NCI-H1436 treated with DMSO at 0.1 percent for 48 hours (cell line): ENCODE results near the gene HECTD3.

Source experiments
- DNase-seq: peaks from one replicate; lab custom pipeline; 2025; lab: John Stamatoyannopoulos, UW

HECTD3 gene

DNA sequence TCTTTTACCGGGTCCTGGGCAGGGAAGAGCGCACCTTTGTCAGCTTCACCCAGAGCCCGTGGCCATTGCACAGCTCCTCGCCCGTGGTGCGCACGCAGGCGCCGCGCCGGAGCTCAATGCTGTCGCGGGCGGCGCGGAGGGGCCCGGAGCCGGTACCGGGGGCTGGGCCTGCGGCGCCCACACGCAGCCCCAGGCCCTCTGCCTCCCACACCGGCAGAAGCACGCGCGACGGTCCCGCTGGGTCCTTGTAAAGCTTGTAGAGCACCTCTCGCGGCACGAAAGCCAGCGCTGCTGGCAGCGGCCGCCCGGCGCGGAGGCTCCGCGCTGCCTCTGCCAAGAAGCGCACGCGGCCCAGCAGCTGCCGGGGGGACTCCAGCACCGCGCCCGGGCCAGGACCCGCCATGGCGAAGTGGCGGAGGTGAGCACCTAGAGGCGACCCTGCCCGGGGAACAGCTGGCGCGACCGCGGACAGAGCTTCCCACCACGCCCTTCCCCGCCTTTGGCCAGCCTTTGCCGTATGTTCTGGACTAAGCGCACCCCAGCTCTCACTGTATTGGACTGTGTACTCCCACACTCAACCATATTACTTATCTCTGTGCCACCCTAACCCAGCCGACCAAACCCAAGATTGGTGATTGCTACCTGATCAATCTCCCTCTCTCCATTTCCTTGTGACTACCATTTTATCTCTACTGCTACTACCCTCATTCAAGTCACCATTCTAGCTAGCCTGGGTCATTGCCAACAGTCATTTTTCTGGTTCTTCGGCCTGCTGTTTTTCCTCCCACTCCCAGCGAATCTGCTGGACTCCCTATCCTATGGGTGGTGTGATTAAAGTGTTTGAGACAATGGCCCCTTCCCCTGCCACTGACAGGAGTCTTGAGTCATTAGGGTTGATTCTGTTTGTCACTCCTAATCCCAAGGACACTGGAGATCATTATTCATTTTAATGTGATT lies at the start of gene HECTD3:
Gene HECTD3, minus strand, starts transcription at position 470 of the 957 bp plus-strand sequence. Its CDS starts 67 bp downstream, at position 403.
- DNase-seq: no peak

DNA sequence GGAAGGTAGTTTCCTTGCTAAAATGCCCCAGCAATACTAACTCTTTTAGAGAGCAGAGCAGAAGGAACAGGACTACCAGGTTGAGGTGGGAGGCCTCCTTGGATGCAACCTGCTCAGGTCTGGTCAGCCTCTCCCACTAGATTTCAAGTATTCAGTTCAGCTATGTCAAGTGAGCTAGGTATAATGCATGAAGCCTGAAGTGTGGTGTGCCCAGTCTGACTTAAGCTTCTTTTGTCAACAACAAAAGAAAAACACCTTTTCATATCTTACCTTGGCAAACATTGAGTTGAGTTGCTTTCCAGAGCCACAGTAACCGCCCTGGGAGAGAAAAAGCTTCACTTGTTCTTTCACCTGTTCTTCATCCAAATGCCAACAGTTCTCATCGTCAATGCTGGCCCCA lies 48.7 kb upstream of the HECTD3 start:
- no peak for DNase-seq

DNA sequence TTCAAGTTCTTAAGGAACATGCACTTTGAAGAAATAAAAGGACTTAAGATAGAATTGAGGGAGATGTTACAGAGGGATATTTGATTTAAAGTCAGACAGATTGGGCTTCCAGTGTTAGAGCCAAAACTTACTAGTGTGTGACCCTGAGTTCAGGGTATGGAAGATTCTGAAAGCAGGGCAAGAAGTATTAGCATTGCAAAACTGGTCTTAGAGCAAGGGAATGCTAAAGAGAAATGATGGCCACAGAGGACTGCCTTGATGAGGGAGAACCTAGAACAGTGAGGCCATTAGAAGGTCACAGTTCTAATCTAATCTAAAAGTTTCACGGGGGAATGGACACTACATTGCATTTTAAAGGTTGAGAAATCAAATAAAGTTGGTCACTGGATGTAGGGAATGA lies 46.4 kb upstream of the HECTD3 start:
- no peak for DNase-seq

DNA sequence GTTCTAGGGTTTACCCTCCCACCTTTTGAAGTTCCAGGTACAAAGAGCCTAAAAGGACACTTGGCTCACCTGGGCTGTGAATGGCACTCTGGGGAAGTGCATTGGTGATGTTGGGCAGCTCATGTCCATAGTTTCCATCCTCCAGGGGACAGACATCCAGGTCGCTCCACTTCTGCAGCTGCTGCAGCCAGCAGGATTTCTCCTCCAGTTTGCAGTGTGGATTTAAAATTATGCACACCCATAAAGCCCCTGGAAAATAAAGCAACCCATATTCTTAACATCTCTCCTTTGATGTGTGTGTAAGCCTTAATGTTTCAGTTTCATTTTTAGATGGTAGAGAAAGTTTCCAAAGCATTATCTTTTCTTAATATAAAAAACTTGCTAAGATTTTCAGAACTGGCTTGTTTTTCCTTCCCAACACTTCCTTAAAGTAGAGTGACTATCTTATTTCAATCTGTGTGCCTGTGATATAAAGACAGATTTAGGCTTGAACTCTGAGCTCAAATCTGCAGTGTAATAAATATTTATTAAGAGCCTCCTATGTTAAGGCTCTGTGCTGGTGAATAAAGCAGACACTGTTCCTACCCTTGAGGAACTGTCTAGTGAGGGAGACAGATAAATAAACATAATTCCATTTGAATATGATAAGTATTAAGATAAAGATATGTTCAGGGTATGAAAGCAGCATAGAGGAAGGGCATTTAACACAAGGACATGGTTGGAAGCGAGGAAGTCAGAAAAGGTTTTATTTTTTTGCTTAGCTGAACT lies 40.1 kb upstream of the HECTD3 start:
- no peak for DNase-seq

DNA sequence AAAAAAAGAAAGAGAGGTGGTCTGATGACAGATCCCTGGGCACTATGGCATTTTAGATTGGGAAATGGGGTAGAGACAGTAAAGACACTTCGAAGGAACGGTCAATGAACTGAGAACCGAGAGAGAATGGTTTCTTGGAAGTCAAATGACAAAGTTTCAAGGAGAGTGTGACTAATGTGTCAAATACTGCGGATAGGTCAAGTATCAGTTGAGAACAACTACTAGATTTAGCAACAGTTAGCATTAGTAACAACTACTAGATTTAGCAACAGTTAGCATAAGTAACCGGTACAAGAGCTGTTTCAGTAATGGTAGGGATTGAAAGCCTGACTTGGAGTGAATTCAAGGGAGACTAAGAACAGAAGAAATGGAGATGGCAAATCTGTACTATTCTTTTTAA lies 35.9 kb upstream of the HECTD3 start:
- DNase-seq: no peak

DNA sequence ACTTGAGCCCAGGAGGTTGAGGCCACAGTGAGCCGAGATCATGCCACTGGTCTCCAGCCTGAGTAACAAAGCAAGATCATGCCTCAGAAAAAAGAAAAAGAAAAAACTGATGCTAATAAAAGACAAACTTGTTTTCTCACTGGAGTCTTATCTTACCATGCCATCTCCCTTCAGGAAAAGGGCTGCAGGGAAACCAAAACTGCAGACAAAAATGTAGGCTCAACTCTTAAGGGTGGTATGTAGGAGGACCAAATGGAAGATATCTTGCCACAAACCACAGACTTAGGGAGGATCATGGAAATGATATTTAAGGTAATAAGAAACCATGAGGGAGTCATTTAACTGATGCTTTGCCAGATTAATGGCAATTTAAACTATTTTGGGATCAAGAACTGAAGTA lies 33.8 kb upstream of the HECTD3 start:
- DNase-seq: no peak

DNA sequence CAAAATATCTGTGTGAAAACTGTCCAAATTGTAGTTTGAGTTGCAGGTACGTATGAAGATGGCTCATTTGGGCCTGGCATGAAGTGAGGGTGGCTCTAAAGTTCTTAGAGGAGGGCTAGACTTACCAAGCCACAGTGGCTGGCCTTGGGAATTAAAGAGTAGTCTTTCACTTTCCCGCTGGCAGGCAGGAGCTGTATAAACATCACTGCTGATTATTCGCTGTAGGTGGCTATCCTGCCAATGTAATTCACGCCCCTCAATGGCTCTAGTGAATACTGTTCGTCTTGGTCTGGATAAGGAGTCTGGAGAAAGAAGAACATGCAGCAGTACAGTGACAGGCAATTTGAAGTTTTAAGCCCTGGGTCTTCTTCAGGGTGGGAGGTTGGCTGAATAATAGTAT lies 32.0 kb upstream of the HECTD3 start:
- no peak for DNase-seq

DNA sequence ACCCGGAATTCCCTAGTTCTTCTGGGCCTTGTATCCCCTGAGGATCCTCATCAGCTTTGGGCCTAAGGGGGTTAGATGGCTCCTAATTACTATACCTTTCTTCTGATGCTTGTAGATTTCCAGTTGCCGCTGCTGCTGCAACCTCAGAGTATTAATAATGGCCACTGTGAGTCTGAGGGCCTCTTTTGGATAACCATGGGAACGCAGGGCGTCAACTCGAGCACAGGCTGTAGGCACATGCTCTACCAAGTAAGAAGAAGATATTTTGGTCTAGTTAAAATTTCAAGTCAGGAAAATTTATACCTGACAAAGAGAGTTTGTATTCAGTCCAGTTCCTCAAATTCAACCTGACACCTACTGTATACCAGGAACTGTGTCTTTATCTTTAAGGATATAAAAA lies 29.2 kb upstream of the HECTD3 start:
- DNase-seq: no peak

DNA sequence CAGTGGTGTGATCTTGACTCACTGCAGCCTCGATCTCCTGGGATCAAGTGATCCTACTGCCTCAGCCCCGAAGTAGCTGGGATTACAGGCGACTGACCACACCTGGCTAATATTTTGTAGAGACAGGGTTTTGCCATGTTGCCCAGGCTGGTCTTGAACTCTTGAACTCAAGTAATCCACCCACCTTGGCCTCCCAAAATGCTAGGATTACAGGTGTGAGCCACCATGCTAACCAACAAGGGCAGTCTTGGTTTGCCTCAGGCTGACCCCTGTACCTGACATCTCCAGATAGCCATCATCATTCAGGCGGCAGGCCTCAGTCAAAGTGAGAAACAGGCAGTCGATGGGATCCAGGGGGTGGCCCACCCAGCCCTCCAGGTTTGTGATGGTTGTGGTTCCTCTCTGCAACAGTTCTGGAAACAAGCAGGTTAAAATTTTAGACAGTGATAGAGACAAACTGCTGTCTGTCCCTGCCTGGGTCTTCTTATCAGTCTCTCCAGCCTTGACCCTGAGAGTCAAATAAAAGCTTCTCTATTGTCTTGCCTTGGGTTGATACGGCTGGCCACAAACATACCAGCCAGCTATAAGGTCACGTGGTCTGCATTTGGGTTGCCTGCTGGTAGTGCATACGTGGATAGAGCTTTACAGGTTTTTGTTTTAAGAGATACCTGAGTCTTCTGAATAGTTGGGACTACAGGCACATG lies 27.7 kb upstream of the HECTD3 start:
- no peak for DNase-seq

DNA sequence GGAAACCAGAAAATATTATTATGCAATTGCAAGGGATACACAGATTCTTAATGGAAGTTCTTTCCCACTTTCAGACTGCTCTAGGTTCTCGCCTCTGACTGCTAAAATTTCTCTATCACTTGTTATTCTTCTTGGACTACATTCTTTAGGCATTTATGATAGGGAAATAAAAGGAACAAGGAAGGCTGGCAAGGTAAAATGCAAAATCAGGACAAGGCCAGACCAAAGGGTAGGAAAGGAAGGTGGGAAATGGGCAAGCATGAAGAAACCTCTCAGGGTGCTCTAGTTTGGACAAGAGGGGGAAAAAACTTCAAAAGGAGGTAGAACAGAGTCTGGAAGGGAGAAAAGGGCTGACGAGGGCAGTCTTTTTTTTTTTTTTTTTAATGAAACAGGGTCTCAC lies 27.1 kb upstream of the HECTD3 start:
- DNase-seq: no peak

DNA sequence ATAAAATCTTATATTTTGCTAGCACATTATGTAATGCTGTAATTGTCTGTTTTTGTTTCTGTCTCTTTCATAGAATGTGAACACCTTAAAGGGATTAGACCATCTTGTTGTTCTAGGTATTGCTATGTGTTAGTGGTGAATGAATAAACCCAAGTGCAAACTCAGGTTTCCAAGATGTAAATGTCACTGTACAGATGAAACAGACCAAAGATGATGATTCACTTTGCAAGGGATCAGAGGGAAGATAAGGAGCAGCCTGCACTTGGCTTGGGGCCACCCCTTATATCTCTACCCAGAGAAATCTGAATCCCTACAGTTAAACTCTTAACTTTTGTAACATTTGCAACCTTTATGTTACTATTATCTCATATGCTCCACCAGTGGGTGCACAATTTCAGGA lies 26.3 kb upstream of the HECTD3 start:
- DNase-seq: no peak

DNA sequence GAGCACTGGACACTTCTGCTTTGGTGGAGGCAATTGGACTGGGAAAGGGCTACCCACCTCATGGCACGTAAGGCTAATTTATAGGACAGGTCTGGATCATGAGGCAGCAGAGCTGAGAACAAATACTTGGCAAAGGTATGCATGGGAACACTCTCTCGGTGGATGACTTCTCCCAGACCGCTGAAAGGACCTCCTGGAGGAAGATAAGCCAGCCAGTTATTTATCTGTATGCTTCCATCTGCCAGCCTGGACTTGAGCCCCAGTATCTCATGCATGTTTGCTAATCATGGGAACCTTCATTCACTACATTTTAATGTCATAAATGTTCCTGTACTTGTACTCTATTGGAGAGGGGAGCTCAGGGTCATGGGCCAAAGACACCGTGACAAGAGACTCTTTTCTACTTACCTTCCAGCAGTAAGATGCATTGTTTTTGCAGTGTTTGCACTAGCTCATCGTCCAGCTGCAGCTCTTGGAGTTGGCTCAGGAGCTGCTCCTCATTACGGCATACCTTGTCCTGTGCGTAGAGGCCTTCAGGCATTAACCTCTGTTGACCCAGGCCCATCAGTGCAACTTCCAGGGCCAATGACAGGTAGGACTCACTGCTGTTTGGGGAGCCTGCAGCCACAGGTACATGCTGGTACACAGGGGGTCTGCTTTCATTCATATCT lies 24.6 kb upstream of the HECTD3 start:
- no peak for DNase-seq

DNA sequence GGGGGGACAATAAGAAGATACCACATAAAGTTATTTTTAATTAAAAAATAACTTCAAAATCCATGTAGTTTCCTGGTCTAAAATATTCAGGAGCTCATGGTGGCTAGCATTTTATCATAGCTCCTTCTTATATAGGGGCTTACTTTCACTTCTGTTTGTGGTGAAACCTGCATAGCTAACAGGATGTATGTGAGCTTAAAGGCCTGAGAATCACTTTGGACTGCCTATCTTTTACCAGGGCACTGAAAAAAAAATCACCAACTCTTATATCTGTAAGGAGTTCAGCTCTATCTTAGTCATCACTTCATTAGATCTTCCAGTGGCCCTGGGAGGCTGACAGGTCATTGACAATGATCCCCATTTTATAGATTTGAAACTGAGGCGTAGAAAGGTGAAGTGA lies 22.2 kb upstream of the HECTD3 start:
- DNase-seq: no peak

DNA sequence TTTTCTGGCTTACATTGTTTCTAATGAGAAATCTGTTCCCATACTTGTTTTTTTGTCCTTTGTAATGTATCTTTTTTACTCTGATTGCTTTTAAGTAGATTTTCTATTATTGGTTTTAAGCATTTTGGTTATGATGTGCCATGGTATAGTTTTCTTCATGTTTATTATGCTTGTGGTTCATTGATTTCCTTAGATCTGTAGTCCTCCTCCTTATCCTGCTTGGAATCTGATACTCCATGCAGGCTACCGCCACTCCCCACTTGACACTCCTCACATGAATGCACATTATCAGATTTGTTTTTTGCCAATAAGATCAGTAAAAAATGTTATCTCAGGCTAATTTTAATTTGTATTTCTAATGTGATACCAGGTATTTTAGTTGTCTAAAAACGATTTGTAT lies 21.7 kb upstream of the HECTD3 start:
- no peak for DNase-seq

DNA sequence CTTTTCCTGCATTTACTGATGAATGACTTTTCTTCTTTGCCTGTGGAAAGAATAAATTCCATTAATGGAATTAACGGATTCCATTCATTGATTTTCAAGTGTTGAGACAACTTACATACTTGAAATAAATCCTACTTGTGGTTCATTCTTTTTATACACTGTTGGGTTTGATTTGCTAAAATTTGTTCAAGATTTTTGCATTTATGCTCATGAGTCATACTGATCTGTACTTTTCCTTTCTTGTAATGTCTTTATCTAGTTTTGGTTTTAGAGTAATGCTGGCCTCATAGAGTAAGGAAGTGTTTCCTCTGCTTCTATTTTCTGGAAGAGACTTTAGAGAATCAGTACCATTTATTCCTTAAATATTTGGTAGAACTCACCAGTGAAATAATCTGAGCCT lies 15.3 kb upstream of the HECTD3 start:
- DNase-seq: no peak

DNA sequence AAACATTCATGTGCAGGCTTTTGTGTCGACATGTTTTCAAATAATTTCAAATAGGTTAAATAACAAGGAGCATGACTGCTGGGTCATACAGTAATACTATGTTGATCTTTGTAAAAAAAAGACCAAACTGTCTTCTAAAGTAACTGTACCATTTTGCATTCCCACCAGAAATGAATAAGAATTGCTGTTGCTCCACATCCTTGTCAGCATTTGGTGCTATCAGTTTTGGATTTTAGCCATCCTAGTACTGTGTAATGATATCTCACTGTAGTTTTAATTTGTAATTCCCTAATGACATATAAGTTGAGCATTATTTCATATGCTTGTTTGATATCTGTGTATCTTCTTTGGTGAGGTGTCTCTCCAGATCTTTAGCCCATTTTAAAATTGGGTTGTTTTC lies 12.5 kb upstream of the HECTD3 start:
- DNase-seq: no peak

DNA sequence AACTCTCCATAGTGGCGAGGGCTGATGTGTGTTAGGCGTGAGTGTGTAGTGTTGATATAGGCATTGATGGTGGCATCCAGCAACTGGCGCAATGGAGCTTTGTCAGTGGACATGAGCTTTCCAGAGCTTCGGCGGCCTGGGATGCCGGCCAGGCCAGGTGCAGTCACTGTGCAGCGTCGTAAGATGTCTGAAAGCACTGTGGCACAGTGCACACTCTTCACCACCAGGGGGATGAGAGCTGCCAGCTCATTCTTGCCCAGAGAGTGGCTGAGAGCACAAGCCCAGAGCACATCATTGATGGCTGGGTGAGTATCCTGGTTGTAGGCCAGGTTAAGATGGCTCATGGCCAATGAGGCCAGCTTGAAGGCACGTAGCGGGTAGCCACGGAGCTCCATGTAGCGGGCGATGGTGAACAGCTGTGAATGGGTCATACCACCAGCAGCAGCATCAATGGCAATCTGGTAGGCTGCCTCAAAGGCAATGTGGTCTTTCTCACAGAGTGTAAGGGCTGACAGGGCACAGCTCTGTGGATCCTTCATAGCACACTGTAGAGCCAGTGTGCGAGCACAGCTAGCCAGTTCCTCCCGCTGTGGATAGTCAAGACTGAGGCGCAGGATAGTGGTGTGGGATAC lies 7.6 kb upstream of the HECTD3 start:
- no peak for DNase-seq

DNA sequence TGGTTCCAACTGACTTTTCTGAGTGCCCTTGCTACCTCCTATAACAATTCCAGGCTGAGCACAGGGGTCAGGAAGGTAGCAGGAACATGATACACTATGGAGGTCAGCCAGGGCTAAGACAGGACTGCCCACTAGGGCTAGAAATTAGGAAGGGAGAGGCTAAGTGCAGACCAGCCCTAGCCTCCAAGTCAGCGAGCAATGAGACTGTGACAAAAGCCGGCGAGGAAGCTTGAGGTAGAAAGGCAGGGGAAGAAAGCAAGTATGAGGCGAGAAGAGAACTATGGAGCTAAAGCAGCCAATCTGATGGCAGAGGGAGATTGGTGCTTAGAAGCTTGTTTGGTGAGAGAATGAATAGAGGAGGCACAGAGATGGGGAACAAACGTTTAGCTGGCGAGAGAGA lies 5.6 kb upstream of the HECTD3 start:
- DNase-seq: no peak

DNA sequence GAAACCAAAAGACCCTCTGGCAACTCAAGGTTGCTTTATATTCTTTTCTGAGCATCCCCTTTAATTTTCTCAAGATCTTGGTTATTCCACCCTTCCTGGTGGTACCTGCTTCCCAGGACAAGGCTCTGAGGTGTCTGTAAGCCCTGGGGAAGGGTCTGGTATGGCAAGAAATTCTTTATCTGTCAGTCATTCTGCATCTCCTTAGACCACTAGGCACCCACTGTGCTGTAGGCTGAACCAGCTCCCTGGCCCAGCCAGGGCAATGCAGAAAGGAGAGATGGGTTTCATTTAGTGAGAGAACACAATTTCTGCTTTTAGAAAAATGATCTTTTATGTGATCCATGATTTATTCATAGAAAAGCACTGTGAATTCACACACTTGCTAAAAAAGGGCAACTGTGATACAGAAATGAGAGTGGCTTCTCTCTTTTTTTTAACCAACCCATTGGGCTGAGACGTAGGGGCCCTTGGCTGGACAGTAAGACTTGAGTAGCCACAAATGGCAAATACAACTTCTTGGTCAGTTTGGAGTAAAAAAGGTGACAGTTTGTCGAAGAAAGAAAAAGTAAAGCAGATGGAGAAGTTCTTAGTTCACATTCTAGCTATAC lies 5.1 kb upstream of the HECTD3 start:
- DNase-seq: no peak

DNA sequence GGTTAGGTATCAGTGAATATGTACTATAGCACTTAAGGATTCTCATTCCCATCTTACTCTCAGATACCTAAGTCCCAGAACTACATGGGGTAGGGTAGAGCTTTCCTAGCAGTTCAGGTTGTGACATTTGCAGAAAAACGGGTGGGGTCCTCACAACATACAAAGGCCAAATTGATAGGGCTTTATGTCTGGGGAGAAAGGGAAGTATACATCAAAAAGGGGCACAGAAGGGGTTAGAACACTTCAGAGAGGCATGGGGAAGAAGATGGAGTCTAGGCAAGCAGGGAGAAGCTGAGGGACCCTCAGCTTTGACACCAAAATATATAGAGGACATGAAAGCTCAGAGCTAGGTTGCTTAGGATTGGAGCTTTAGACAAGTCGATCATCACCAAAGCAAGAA lies 4.6 kb upstream of the HECTD3 start:
- DNase-seq: no peak
